ENCODE measurements around the gene VWA8. TPM values are rescaled to one million over a fixed set of nuclear protein-coding genes. Genes with fewer than 3 reads are reported as not detected.

Gene VWA8
- total RNA-seq, 1 donor from 2014 or later = 15.8 TPM

DNA sequence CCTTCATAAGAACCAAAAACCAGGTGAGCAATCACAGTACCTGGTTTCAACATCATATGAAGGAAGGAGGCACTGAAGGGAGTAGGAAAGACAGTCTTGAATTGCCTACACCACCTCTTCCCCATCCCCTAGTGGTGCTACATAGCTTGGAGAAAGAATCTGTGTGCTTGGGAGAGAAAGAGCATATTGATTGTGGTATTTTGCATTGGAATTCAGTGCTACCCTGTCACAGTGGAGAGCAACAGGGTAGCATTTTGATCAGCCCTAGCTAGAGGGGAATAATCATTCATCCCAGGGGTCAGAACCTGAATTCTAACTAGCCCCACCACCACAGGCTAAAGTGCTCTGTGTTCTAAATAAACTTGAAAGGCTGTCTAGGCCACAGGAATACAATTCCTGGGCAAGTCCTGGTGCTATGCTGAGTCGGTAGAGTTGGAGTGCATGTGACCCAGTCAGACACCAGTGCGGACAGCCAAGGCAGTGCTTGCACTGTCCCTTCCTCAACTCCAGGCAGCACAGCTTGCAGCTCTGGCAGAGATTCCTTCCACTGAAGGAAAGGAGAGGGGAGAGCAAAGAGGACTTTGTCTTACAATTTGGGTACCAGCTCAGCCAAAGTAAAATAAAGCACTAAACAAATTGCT, 158.7 kb downstream of the VWA8 start:
- no peaks in the 10 kb centered on the region for H3K4me1 Mint-ChIP-seq (ENCODE audit: unreplicated experiment)
- no peak for DNase-seq (ENCODE audit: extremely low spot score, unreplicated experiment)
- H3K27ac Mint-ChIP-seq (ENCODE audit: unreplicated experiment) = no peak overlapping the region
- peaks cover 59% of the 10 kb centered on the region for H3K36me3 Mint-ChIP-seq (ENCODE audit: unreplicated experiment)
- TF ChIP-seq, protein P1, sequence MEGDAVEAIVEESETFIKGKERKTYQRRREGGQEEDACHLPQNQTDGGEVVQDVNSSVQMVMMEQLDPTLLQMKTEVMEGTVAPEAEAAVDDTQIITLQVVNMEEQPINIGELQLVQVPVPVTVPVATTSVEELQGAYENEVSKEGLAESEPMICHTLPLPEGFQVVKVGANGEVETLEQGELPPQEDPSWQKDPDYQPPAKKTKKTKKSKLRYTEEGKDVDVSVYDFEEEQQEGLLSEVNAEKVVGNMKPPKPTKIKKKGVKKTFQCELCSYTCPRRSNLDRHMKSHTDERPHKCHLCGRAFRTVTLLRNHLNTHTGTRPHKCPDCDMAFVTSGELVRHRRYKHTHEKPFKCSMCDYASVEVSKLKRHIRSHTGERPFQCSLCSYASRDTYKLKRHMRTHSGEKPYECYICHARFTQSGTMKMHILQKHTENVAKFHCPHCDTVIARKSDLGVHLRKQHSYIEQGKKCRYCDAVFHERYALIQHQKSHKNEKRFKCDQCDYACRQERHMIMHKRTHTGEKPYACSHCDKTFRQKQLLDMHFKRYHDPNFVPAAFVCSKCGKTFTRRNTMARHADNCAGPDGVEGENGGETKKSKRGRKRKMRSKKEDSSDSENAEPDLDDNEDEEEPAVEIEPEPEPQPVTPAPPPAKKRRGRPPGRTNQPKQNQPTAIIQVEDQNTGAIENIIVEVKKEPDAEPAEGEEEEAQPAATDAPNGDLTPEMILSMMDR (IDR thresholded peaks at IDR 0.05) = no peak
- H3K9me3 Mint-ChIP-seq (ENCODE audit: unreplicated experiment) = peaks cover 37% of the 10 kb centered on the region
- no peak overlapping the region for H3K4me3 Mint-ChIP-seq (ENCODE audit: unreplicated experiment)
- H3K27me3 Mint-ChIP-seq (ENCODE audit: unreplicated experiment) = no peaks in the 10 kb centered on the region

DNA sequence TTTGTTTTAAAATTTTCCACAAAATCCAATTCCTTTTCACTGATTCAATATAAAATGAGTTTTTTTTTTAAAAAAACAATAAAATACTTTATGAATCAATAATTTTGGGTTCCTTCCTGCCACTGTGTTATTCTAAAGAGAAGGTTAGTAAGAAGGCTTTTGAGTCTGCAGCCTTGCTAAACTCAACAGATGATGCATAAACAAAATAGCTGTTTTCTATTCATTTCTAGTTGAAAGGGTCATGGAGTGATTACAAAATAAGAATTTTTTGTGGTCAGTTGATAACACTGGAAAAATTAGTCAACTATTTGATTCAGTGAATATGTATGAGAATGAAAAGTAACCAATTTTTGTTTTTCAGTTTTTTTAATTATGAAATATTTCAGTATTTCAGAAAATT, 169.9 kb downstream of the VWA8 start:
- no peaks in the 10 kb centered on the region for H3K27me3 Mint-ChIP-seq (ENCODE audit: unreplicated experiment)
- TF ChIP-seq, protein P1 (IDR thresholded peaks at IDR 0.05) = no peak
- DNase-seq (ENCODE audit: extremely low spot score, unreplicated experiment) = no peak
- no peak overlapping the region for H3K4me3 Mint-ChIP-seq (ENCODE audit: unreplicated experiment)
- H3K4me1 Mint-ChIP-seq (ENCODE audit: unreplicated experiment) = no peaks in the 10 kb centered on the region
- H3K36me3 Mint-ChIP-seq (ENCODE audit: unreplicated experiment) = peaks cover 18% of the 10 kb centered on the region
- no peaks in the 10 kb centered on the region for H3K9me3 Mint-ChIP-seq (ENCODE audit: unreplicated experiment)
- no peak overlapping the region for H3K27ac Mint-ChIP-seq (ENCODE audit: unreplicated experiment)

DNA sequence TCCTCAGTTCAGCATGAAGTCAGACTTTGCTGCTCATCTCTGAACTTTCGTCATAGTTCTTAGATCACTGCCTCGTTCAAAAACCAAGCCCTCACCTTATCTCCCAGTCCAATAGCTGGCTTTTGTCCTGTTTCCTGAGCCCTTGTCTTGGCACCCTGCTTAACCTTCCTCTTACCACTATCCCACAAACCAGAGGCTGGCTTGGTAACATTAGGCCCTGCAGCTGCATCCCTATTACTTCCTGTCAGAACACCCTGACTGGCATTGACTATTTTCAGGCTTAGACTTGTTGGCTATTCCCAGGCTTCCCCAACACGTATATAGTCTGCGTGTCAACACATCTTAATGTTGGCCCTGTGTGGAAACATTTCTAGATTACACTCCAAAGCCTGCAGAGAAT, 172.4 kb downstream of the VWA8 start:
- Mint-ChIP-seq H3K9me3 (ENCODE audit: unreplicated experiment) (no peaks in the 10 kb centered on the region), H3K27ac (ENCODE audit: unreplicated experiment) (no peak overlapping the region)

DNA sequence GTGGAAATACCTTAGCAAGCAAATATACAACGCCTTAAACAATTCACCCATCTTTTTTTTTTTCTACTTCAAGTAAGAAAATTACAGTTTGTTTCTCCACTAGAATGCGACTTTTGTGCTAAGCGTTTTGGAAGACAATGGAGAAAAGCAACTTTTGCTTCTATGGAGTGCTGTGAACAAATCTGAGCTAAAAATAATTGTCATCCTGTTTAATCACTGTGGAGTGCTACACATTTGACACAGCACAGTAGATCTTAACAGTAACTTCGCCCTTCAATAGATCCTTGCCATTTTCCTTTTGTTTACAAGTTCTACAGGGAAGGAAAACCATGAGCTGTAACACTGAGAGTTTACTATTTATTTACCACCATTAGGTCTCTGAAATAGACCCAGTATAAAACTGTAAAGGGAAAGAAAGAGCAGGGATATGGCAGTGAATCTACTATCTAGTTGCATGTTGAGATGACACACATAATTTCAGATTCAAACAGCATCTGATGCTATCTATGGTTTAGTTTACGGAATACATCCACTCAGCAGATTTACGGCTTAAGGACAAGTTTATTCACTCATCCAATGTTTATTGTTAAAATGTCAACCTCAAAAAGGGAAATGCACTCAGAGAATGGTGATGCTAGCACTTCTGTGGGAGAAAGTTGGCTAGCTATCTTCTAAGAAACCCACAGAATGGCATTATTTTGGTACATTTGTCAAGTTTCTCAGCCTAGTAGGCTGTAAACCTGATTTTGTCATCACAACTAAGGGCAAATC, 175.3 kb downstream of the VWA8 start:
- TF ChIP-seq, protein P1 (IDR thresholded peaks at IDR 0.05) = no peak
- Mint-ChIP-seq H3K4me3 (ENCODE audit: unreplicated experiment) (no peak overlapping the region), H3K36me3 (ENCODE audit: unreplicated experiment) (no peaks in the 10 kb centered on the region), H3K27ac (ENCODE audit: unreplicated experiment) (no peak overlapping the region), H3K9me3 (ENCODE audit: unreplicated experiment) (no peaks in the 10 kb centered on the region), H3K27me3 (ENCODE audit: unreplicated experiment) (no peaks in the 10 kb centered on the region), H3K4me1 (ENCODE audit: unreplicated experiment) (no peaks in the 10 kb centered on the region)
- DNase-seq (ENCODE audit: extremely low spot score, unreplicated experiment) = no peak

More for the DNA sequence above, 172.4 kb downstream of the VWA8 start:
- Mint-ChIP-seq H3K4me1 (ENCODE audit: unreplicated experiment) (no peaks in the 10 kb centered on the region), H3K36me3 (ENCODE audit: unreplicated experiment) (peaks cover 5% of the 10 kb centered on the region), H3K27me3 (ENCODE audit: unreplicated experiment) (no peaks in the 10 kb centered on the region), H3K4me3 (ENCODE audit: unreplicated experiment) (no peak overlapping the region)
- no peak for DNase-seq (ENCODE audit: extremely low spot score, unreplicated experiment)
- TF ChIP-seq, protein P1 (IDR thresholded peaks at IDR 0.05) = no peak

DNA sequence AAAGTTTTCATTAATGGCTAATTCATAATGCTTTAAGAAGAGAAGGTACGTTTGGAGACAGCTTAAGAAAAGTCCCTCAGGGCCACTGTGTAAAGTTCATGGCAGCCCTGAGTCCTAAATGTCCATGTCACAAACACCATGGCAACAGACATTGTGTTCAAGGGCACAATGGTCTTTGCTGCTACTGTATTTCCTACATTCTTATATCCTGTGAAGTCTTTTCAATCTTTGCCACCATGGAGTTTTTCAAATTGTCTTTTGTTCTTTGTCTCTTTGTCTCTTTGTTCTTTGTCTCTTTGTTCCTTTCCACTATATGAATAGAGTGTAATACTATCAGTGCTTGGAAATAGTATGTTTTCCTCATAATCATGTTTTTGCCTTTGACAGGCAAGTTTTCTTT, 178.8 kb downstream of the VWA8 start:
- Mint-ChIP-seq H3K27me3 (ENCODE audit: unreplicated experiment) (no peaks in the 10 kb centered on the region), H3K9me3 (ENCODE audit: unreplicated experiment) (no peaks in the 10 kb centered on the region), H3K4me3 (ENCODE audit: unreplicated experiment) (no peak overlapping the region), H3K36me3 (ENCODE audit: unreplicated experiment) (no peaks in the 10 kb centered on the region), H3K27ac (ENCODE audit: unreplicated experiment) (no peak overlapping the region), H3K4me1 (ENCODE audit: unreplicated experiment) (no peaks in the 10 kb centered on the region)
- DNase-seq (ENCODE audit: extremely low spot score, unreplicated experiment) = no peak
- TF ChIP-seq, protein P1 (IDR thresholded peaks at IDR 0.05) = no peak
